22Rv1 (cell line): ENCODE measurements around the gene WIPF2.
"Not testable (repeated sequence)": the region's sequence is repeated elsewhere in the genome, so short reads cannot be mapped to it uniquely, and the experiment has no call there.

Experiments
- H3K27ac ChIP-seq: fragments of 450-650 bp; 2 replicates; pipeline ENCODE4 v1.5.1; 2017
- CTCF ChIP-seq: fragments of 450-650 bp; IDR thresholded peaks from 2 replicates; pipeline ENCODE4 v1.5.1; 2017; ENCODE audit warnings: mild to moderate bottlenecking
- ZFX ChIP-seq: fragments of 450-650 bp; IDR thresholded peaks from 2 replicates; pipeline ENCODE4 v1.6.1; 2017; ENCODE audit warnings: antibody characterized with exemption, borderline replicate concordance

Gene WIPF2

GRCh38 chr17:40209404-40210093 lies 9.6 kb upstream of the WIPF2 start:
- H3K27ac ChIP-seq, result no peak overlapping the region

GRCh38 chr17:40213914-40214313 lies 5.2 kb upstream of the WIPF2 start:
- not testable (repeated sequence) for H3K27ac ChIP-seq

More at GRCh38 chr17:40209404-40210093, 9.6 kb upstream of the WIPF2 start:
- no peak for TF ChIP-seq CTCF
- TF ChIP-seq ZFX, result no peak

- H3K27ac ChIP-seq, result peak overlapping the region; percentile 71
- TF ChIP-seq ZFX (no peak), CTCF (no peak)
These were observed 931 bp upstream of the WIPF2 start for GRCh38 chr17:40218006-40218739.

GRCh38 chr17:40219594-40220338 lies 662 bp downstream of the WIPF2 start:
- H3K27ac ChIP-seq, result peak overlapping the region; percentile 71

GRCh38 chr17:40224718-40225550 lies 5.8 kb downstream of the WIPF2 start:
- H3K27ac ChIP-seq, result no peak overlapping the region
- TF ChIP-seq CTCF, result no peak
- no peak for TF ChIP-seq ZFX

More at GRCh38 chr17:40219594-40220338, 662 bp downstream of the WIPF2 start:
- no peak for TF ChIP-seq CTCF
- no peak for TF ChIP-seq ZFX

GRCh38 chr17:40229146-40229545 lies 10.0 kb downstream of the WIPF2 start:
- not testable (repeated sequence) for H3K27ac ChIP-seq

- TF ChIP-seq CTCF (no peak), ZFX (no peak)
These were observed 11.6 kb downstream of the WIPF2 start for GRCh38 chr17:40230670-40231069.

GRCh38 chr17:40231928-40232327 lies 12.8 kb downstream of the WIPF2 start:
- H3K27ac ChIP-seq, result not testable (repeated sequence)

More at GRCh38 chr17:40230670-40231069, 11.6 kb downstream of the WIPF2 start:
- no peak overlapping the region for H3K27ac ChIP-seq
